Astrocyte of the spinal cord (primary cell): ENCODE data around the gene PPP2R5E.

ENCODE experiments used
- DNase-seq: peaks from one replicate; pipeline ENCODE4 v3.0.0; 2011; ENCODE audit warnings: low read depth, low spot score
- H3K4me3 ChIP-seq: 2 replicates; pipeline ENCODE4 v1.5.1; 2011; ENCODE audit warnings: low read depth, mild to moderate bottlenecking, low read length, moderate library complexity
- in situ Hi-C: cut with HindIII; loops from 2 replicates; pipeline ENCODE4 v1.10.0; 2017; ENCODE audit warnings: low sequenced_read_pairs
- TF ChIP-seq, protein P1 (sequence below): IDR thresholded peaks from 2 replicates; pipeline ENCODE4 v1.5.1; 2012; ENCODE audit warnings: low read depth, mild to moderate bottlenecking, low read length, inconsistent platforms

Gene PPP2R5E

DNA sequence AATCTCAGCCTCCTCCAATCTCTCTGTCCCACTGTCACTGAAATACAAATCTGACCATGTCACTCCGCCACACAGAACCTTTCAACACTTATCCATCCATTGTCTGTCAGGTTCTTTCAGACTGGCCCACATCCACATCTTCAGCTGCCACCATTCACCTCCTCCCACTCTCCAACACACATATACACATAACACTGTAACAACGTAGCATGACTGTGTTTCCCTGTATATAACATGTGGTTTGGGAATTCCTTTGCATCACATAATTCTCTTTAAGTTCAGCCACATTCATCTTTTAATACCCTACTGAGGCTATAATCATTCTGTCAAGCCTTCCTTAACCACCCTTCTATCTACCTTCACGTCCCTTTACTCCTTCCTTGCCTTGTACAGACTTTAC, 99.2 kb downstream of the PPP2R5E start:
- TF ChIP-seq, protein P1, sequence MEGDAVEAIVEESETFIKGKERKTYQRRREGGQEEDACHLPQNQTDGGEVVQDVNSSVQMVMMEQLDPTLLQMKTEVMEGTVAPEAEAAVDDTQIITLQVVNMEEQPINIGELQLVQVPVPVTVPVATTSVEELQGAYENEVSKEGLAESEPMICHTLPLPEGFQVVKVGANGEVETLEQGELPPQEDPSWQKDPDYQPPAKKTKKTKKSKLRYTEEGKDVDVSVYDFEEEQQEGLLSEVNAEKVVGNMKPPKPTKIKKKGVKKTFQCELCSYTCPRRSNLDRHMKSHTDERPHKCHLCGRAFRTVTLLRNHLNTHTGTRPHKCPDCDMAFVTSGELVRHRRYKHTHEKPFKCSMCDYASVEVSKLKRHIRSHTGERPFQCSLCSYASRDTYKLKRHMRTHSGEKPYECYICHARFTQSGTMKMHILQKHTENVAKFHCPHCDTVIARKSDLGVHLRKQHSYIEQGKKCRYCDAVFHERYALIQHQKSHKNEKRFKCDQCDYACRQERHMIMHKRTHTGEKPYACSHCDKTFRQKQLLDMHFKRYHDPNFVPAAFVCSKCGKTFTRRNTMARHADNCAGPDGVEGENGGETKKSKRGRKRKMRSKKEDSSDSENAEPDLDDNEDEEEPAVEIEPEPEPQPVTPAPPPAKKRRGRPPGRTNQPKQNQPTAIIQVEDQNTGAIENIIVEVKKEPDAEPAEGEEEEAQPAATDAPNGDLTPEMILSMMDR: no peak
- DNase-seq: no peak
- in situ Hi-C loops: no loop called here
- H3K4me3 ChIP-seq: no peak overlapping the region

DNA sequence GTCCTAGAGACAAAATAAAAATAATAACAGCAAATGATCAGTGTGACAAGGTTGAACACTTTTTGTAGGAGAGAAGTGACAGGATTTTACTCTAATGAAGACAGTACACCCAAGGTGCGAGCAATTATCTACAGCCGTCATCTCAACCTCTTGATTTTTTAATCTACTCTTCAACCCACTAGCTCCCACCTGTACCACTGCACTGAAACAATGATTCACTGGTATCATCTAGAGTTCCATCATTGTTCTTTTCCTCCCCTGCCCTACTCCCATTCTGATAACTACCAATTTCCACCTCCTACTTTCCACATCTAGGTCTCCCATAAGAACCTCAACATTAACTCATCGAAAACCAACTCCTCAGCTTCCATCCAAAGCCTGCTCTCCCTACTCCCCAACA, 99.8 kb downstream of the PPP2R5E start:
- TF ChIP-seq, protein P1: no peak
- H3K4me3 ChIP-seq: no peak overlapping the region
- in situ Hi-C loops: no loop called here
- DNase-seq: no peak

DNA sequence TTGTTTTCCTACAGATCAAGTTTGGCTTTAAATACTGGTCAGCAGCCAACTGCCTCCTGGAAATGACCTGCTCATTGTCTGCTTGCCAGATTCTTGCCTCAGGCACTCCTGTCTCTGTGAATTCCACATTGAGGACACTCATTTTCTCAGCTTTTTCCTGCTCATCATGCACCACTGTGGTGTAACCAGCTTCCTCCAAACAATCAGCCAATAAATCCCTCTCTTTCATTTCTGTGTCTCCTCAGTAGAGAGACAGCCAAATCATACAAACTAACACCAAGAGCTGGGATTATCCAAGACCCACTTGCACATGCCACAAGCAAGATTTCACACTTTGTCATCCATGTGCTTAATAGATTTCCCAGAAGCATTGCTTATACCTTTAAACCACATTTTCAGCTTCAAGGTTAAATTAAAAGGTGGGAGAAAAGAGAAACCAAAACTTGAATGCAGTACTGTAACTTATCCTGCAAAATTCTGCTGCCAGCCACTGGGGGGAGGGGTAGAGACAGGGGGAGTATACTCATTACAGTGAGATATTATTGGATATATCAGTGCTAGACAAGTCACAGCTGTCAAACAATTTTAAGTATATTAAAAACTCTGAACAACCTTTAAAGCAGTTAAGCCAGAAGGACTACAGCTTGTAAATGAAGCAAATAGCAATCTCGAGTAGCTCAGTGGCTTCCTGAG, 105.0 kb downstream of the PPP2R5E start:
- DNase-seq: peak; percentile 94
- peak overlapping the region; percentile 16 for H3K4me3 ChIP-seq
- TF ChIP-seq, protein P1: peak; percentile 31
- in situ Hi-C loops: no loop called here

DNA sequence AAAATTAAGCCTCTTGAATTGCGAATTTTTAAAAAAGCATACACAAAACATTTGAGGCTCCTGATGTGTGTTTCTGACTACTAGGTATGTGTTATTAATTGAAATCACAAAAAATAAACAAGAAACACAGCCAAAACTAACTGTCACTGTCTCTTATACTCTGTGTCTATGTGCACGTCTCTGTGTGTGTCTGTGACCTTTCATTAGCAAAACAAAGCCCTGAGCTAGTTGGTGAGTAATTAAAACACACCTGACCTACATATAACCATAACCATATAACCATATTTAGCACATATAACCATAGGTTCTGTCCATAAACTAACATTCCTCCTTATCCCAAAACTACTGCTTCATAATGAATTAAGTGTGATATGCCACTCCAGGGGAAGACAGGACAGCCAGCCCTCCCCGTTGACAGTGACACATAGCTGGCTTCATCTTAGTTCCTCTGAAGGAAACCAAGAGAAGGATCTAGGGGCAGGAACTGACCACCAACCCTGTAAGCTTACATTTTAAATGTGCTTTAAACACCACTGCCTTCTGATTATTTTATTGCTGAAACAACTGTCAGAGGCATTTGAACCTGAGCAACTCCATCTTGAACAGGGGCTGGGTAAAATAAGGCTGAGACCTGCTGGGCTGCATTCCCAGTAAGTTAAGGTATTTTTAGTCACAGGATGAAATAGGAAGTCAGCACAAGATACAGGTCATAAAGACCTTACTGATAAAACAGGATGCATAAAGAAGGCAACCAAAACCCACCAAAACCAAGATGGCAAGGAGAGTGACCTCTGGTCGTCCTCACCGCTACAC, 106.7 kb downstream of the PPP2R5E start:
- H3K4me3 ChIP-seq: no peak overlapping the region
- no peak for DNase-seq
- in situ Hi-C loops: no loop called here
- TF ChIP-seq, protein P1: no peak

DNA sequence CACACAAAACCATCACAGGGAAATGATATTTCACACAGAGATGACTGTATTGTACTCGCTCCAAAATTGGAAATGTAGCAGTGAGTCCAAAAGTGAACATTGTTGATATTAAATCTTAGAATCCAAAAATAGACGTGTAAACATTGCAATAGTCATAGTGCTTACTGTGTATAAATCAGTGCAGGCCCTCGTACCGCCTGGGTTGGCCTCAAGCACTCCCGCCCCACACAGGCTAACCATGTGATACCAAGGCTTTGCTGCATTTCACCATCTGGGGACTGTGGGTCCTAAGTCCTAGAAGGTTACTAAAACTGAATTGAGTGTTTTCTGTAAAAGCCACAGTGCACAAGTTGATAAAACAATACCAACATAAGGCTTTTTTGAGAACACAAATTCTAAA, 107.3 kb downstream of the PPP2R5E start:
- TF ChIP-seq, protein P1: no peak
- H3K4me3 ChIP-seq: no peak overlapping the region
- peak; percentile 52 for DNase-seq
- in situ Hi-C loops: no loop called here

DNA sequence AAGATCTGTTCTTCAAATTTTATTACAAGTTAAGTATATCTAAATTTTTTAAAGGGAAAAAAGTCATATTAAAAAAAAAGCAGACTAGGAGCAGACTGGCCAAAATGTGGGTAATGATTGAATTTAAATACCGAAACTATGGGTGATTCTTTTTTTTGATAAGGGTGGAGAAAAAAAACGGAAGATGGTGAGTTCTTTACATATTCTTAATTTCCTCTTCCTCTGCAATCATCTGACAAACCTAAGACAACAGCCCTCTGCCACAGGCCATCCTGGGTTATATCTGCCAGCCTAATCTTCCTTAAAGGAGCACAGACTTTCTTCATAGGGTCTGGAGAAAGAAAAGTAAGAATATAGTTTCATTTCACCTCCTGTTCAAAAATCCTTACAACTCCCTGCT, 108.0 kb downstream of the PPP2R5E start:
- in situ Hi-C loops: no loop called here
- no peak overlapping the region for H3K4me3 ChIP-seq

More for the DNA sequence above, 108.0 kb downstream of the PPP2R5E start:
- TF ChIP-seq, protein P1: no peak
- DNase-seq: no peak
